Activated CD8-positive, alpha-beta T cell treated with anti-CD3 and anti-CD28 coated beads for 36 hours (primary cell): ENCODE data around the gene MED7. TPM values are rescaled to one million over a fixed set of nuclear protein-coding genes. Genes with fewer than 3 reads are reported as not detected.
A peak's percentile ranks its signal among the peaks of the same experiment; 100 is the strongest.

Experiments
- ATAC-seq: fragments of 200-7000 bp; cut with Tn5 transposase; one replicate; pipeline ENCODE4 v1.10.0; 2021; ENCODE audit warnings: mild to moderate bottlenecking, moderate library complexity
- CTCF ChIA-PET: fragments of 350-600 bp; sonication (Branson Sonifier 250); formaldehyde crosslinking; loops from one replicate; lab custom pipeline; 2021; ENCODE audit warnings: antibody characterized with exemption; lab: Charles Lee
- POLR2A ChIA-PET: fragments of 350-600 bp; sonication (Branson Sonifier 250); formaldehyde crosslinking; loops from one replicate; lab custom pipeline; 2021; ENCODE audit warnings: antibody characterized with exemption; lab: Charles Lee
- DNase-seq: peaks from one replicate; pipeline ENCODE4 v3.0.0-alpha.2; 2020
- H3K27ac Mint-ChIP-seq: one replicate; pipeline ENCODE4 v1.8.0; 2021; ENCODE audit warnings: mild to moderate bottlenecking, mixed read lengths
- H3K27me3 Mint-ChIP-seq: one replicate; pipeline ENCODE4 v1.8.0; 2021; ENCODE audit warnings: mixed read lengths
- H3K36me3 Mint-ChIP-seq: one replicate; pipeline ENCODE4 v1.8.0; 2021; ENCODE audit warnings: low read depth, mixed read lengths
- H3K4me1 Mint-ChIP-seq: one replicate; pipeline ENCODE4 v1.8.0; 2021; ENCODE audit warnings: low read depth, mixed read lengths
- H3K4me3 Mint-ChIP-seq: one replicate; pipeline ENCODE4 v1.8.0; 2021; ENCODE audit warnings: mild to moderate bottlenecking, moderate library complexity, mixed read lengths
- H3K9me3 Mint-ChIP-seq: one replicate; pipeline ENCODE4 v1.8.0; 2021; ENCODE audit warnings: mixed read lengths
- CTCF ChIP-seq: fragments of 200-600 bp; IDR thresholded peaks from one replicate; pipeline ENCODE4 v1.8.0; 2022; ENCODE audit warnings: antibody characterized with exemption, mild to moderate bottlenecking
- intact Hi-C: fragments of 100-400 bp; cut with micrococcal nuclease; formaldehyde crosslinking; loops from one replicate; pipeline ENCODE4 v1.10.0; 2022
- total RNA-seq, 2 experiments: library from RNA; stranded (reverse); gene quantifications; one replicate each; pipeline ENCODE4 v1.2.3, GENCODE V29; 2021

MED7 gene
- total RNA-seq, 2 experiments from 2014 or later: 13.6 to 13.7 TPM

- Mint-ChIP-seq H3K27me3 (no peaks in the 10 kb centered on the region), H3K4me1 (peaks cover 62% of the 10 kb centered on the region), H3K36me3 (peaks cover 9% of the 10 kb centered on the region), H3K27ac (peak overlapping the region; percentile 92), H3K4me3 (peak overlapping the region; percentile 54), H3K9me3 (peaks cover 4% of the 10 kb centered on the region)
- peak; percentile 66 for DNase-seq
- intact Hi-C loops: no loop called here
- TF ChIP-seq CTCF: no peak
- ATAC-seq: peak; percentile 46
- CTCF ChIA-PET: interaction anchor here (1.0 kb wide), 1 partner anchor 11 kb away, joined by 4 read pairs; no protein-coding TSS in a partner anchor
- POLR2A ChIA-PET: no interaction called here
Measured at GRCh38 chr5:157160001-157160400, 17.3 kb upstream of the MED7 start.

- no peak for TF ChIP-seq CTCF
- Mint-ChIP-seq H3K9me3 (peaks cover 4% of the 10 kb centered on the region), H3K4me1 (peaks cover 67% of the 10 kb centered on the region), H3K4me3 (peak overlapping the region; percentile 54), H3K36me3 (peaks cover 9% of the 10 kb centered on the region), H3K27ac (peak overlapping the region; percentile 92), H3K27me3 (no peaks in the 10 kb centered on the region)
- ATAC-seq: peak; percentile 83
- intact Hi-C loops: no loop called here
- peak; percentile 70 for DNase-seq
- CTCF ChIA-PET: interaction anchor here (1.0 kb wide), 1 partner anchor 10 kb away, joined by 4 read pairs; no protein-coding TSS in a partner anchor
- POLR2A ChIA-PET: interaction anchor here (11.9 kb wide), 1 partner anchor 34 kb away, joined by 207 read pairs; no protein-coding TSS in a partner anchor
Measured at GRCh38 chr5:157159209-157159751, 16.6 kb upstream of the MED7 start.

DNA sequence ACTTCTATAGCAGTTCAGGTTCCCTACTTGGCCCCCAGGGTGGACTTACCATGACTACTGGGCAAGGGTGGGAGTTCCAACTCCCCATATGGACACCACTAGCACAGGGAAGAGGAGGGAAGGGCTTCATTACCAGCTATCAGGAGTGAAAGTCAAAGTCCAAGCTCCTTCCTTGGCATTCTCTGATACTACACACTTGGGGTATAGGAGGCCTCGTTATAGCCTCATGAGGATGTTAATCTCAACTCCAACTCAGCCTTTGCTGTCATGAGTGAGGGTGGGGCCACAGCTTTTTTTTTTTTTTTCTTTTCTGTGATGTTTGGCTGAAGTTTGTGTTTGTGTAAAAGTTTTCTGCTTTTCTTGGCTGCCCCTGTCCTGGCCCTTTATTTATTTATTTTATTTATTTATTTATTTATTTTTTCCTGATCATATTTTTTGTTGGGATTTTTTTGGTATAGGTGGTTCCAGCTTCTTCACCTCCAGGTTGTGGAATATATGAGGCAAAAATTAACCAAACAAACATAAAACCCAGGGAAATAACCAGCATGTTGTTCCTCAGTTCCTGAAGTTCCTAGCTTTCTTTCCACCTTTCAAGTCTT lies 14.7 kb upstream of the MED7 start:
- CTCF ChIA-PET: interaction anchor here (0.8 to 3.5 kb wide), 8 partner anchors 8 to 114 kb away, joined by 3 to 15 read pairs (median 6); partner anchors contain the start of genes GARIN3 and ITK
- no peak for TF ChIP-seq CTCF
- H3K4me1 Mint-ChIP-seq: peaks cover 77% of the 10 kb centered on the region
- ATAC-seq (no peak), DNase-seq (no peak)
- H3K9me3 Mint-ChIP-seq: peaks cover 4% of the 10 kb centered on the region
- peaks cover 12% of the 10 kb centered on the region for H3K36me3 Mint-ChIP-seq
- peak overlapping the region; percentile 37 for H3K27ac Mint-ChIP-seq
- no peaks in the 10 kb centered on the region for H3K27me3 Mint-ChIP-seq
- intact Hi-C loops: no loop called here
- H3K4me3 Mint-ChIP-seq: no peak overlapping the region
- POLR2A ChIA-PET: interaction anchor here (1.2 to 12.0 kb wide), 4 partner anchors 18 to 64 kb away, joined by 3 to 280 read pairs (median 106); partner anchors contain the start of genes GARIN3 and ITK

GRCh38 chr5:157155297-157155696 lies 12.6 kb upstream of the MED7 start:
- Mint-ChIP-seq H3K27me3 (no peaks in the 10 kb centered on the region), H3K27ac (peak overlapping the region; percentile 98), H3K9me3 (peaks cover 4% of the 10 kb centered on the region), H3K4me3 (peak overlapping the region; percentile 82), H3K4me1 (peaks cover 77% of the 10 kb centered on the region), H3K36me3 (peaks cover 12% of the 10 kb centered on the region)
- POLR2A ChIA-PET: interaction anchor here (0.8 to 12.0 kb wide), 6 partner anchors 12 to 84 kb away, joined by 3 to 280 read pairs (median 5); partner anchors contain the start of genes GARIN3, ITK and MED7
- DNase-seq (no peak), ATAC-seq (no peak)
- no peak for TF ChIP-seq CTCF
- CTCF ChIA-PET: interaction anchor here (0.9 to 3.5 kb wide), 10 partner anchors 12 to 133 kb away, joined by 3 to 15 read pairs (median 3); partner anchors contain the start of gene ITK
- intact Hi-C loops: no loop called here
